ENCODE data around the gene CAMK2D. TPM values are rescaled to one million over a fixed set of nuclear protein-coding genes. Genes with fewer than 3 reads are reported as not detected.
"Not testable (repeated sequence)": the region's sequence is repeated elsewhere in the genome, so short reads cannot be mapped to it uniquely, and the experiment has no call there.

Gene CAMK2D
- total RNA-seq, 1 experiment from 2014 or later = 19.9 TPM

DNA sequence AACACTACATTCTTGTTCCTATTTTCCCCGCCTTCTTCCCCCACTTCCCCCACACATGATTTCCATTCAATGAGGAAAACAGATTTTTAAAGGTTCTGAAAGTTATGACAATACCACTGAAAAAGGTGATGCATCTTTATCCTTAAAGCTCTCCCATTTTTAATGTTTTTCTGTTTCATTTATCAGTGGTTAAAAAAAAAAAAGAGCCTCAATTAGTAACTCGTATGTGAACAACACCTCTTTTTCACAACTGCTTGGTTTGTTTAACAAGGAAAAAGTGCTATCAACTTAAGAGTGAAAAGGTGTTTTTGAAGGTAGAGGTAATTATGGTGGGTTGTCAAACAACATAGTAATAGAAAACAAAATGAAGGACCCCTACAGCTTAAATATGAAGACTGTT is 8.2 kb upstream of the CAMK2D start:
- no peak for DNase-seq
- H3K9me3 ChIP-seq = no peaks in the 10 kb centered on the region
- no peak overlapping the region for H3K4me3 ChIP-seq
- H3K27me3 ChIP-seq = no peaks in the 10 kb centered on the region
- no peaks in the 10 kb centered on the region for H3K36me3 ChIP-seq

DNA sequence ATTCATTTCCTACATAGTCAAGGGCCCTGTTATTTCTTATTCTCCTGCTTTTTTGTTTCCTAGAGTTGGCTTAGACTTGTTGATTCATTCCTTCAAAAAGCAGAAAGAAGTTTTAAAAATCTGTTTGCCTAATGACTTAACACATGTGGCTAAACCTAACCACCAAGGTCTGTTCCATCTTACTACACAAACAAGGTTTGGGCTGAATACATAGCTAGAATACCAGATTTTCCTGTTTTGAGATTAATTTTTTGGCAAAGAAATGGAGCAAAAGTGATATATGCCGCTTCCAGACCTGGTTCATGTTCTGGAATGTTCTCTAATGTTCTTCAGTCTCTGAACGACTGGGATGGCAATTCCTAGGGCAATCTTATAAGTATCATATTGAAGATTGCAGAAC is 7.4 kb upstream of the CAMK2D start:
- H3K36me3 ChIP-seq = no peaks in the 10 kb centered on the region
- H3K9me3 ChIP-seq = no peaks in the 10 kb centered on the region
- DNase-seq = no peak
- H3K27me3 ChIP-seq = no peaks in the 10 kb centered on the region
- no peak overlapping the region for H3K4me3 ChIP-seq

DNA sequence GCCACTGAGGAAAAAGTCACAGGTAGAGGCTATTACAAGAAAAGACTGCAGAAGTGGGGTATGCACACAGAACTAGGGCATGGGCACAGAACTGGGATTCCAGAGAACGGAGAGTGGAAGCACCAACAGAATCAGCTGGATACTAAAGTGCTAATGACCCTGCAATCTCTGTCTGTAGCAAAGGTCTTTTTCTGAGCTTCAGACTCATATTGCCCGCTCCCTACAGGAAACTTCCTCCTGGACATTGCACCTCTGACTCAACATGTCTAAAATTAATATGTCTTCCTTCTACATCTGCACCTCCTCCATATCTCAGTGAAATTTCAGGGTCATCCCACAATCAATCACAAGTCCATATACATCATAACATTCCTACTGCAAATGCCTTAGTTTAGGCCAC is 5.3 kb upstream of the CAMK2D start:
- no peaks in the 10 kb centered on the region for H3K27me3 ChIP-seq
- no peak overlapping the region for H3K4me3 ChIP-seq
- no peaks in the 10 kb centered on the region for H3K9me3 ChIP-seq
- no peaks in the 10 kb centered on the region for H3K36me3 ChIP-seq
- DNase-seq = no peak

DNA sequence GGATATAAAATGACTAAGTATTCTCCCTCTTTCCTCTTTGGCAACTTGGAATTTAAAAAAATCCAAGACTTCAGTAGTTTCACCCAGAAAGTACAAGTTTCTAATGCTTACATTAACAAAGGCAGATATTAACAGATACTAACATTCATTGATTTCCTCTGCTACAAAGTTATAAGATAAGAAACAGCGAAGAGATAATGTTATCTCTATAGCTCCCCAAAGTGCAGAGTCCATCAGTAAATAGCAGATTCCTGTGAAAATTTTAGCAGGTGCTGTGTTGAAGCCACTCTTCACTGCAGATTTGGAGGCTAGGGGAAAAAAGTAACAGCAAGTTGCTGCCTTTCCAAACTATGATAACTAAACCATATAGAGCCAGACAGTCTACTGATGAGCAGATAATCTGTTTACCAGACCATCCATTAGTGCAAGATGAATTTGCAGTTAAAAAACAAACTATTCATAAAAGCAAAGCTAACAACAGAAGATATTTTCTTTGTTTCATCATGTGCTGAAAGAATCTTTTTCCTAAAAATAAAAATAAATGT is 3.3 kb upstream of the CAMK2D start:
- no peaks in the 10 kb centered on the region for H3K9me3 ChIP-seq
- no peak for DNase-seq
- H3K4me3 ChIP-seq = no peak overlapping the region
- no peaks in the 10 kb centered on the region for H3K27me3 ChIP-seq
- no peaks in the 10 kb centered on the region for H3K36me3 ChIP-seq

DNA sequence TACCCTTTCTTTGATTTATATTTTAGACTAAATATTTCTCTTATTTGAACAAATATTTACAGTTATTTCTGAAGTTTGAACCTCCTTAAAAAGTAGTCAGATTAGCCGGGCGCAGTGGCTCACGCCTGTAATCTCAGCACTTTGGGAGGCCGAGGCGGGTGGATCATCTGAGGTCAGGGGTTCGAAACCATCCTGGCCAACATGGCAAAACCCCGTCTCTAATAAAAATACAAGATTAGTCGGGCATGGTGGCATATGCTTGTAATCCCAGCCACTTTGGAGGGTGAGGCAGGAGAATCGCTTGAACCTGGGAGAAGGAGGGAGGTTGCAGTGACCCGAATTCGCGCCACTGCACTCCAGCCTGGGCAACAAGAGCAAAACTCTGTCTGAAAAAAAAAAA is 2.4 kb upstream of the CAMK2D start:
- H3K9me3 ChIP-seq, H3K4me3 ChIP-seq: not testable (repeated sequence)

DNA sequence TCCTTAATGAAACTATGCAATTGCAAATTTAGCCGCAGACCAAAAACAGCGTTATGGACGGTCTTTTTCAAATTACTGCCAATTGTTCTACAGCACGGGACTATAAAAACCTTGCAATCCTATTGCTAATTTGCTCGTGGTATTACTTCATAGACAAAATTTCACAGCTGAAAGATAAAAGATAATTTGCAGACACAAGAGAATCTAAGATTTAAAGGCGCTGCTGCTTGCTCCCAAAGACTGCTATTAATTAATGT is 1.4 kb upstream of the CAMK2D start:
- H3K36me3 ChIP-seq = no peaks in the 10 kb centered on the region
- no peaks in the 10 kb centered on the region for H3K27me3 ChIP-seq
- H3K9me3 ChIP-seq = no peaks in the 10 kb centered on the region
- peak overlapping the region; percentile 56 for H3K4me3 ChIP-seq
- DNase-seq = no peak

More for the DNA sequence above, 2.4 kb upstream of the CAMK2D start:
- DNase-seq, H3K27me3 ChIP-seq, H3K36me3 ChIP-seq: not testable (repeated sequence)

DNA sequence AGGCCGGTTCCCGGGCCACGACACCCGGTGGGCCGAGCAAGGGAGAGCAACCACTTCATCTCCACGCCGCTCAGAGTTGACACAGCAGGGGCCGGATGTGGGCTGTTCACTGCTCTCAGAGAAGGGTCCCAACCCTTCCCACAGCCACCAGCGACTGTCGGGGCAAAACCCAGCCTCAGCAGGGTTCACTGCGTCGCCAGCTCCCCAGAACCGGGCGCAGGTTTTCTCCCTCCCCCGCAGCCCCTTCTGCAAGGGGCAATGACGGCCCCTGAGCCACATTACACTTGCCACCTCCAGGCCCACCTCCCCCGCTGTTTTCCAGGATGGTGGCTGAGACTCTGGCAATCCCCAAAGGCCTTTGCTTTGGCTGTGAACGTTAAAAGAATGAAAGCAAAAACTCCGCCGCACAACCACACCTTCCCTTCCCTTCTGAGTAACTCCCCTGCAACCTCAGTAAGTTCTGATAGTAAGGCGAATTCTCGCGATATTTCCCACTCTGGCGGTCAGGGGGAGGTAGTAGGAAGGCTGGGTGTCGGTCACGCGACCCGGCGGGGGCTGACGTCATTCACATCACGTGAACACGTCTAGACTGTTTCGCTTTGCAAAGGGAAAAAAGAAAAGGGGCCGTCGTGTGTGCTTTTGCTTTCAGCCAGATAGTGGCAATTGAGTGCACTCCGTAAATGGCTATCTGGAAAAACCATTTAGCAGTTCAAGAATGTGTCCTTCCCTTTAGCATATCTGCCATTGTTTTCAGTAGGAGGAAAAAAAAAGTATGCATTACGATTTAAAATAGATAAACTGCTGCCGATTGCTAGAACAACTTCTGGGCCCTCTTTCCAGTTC is 869 bp upstream of the CAMK2D start:
- Histone ChIP-seq H3K27me3 (no peaks in the 10 kb centered on the region), H3K36me3 (peaks cover 5% of the 10 kb centered on the region; the same call in 1 of the 2 replicates), H3K4me3 (peak overlapping the region; percentile 56), H3K9me3 (no peaks in the 10 kb centered on the region)
- peak; percentile 97 for DNase-seq

DNA sequence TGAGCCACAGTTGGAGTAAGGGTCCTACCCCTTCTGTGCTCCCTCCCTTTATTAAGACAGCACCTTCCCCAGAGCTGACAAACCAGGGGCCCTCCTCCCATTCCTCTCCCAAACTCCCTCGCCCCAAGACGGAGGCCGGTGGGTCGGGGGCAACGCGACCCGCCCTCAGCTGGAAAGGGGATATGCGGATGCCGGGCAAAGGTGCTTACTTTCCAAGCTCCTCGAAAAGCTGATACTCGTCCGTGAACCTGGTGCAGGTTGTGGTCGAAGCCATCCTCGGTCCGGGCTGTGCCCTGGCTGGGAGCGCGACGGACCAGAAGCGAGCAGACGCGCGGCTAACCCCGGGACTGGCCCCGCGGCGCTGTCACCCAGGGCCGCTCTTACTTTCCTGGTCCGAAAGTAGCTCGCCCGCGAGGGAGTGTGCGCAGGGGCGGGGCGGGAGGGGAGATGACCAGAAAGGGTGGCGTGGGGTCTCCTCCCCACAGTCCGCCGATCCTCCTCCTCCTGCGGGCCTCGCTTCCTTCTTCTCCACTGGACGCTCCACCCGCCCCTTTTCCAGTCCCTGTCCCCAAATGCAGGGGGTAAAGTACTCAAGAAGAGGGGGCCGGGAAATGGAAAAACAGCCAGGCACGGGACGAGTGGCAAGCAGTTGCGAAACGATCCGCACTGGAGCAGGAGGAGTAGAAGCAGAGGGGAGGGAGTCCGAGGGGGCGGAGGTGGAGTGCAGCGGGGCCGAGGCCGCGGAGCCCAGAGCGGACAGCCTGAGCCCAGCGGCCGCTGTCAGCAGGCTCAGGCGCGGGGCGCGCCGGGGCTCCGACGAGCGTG is 531 bp downstream of the CAMK2D start:
- Histone ChIP-seq H3K4me3 (peak overlapping the region; percentile 56), H3K36me3 (peaks cover 15% of the 10 kb centered on the region; the same call in 1 of the 2 replicates), H3K9me3 (no peaks in the 10 kb centered on the region), H3K27me3 (no peaks in the 10 kb centered on the region)
- DNase-seq = peak; percentile 72

DNA sequence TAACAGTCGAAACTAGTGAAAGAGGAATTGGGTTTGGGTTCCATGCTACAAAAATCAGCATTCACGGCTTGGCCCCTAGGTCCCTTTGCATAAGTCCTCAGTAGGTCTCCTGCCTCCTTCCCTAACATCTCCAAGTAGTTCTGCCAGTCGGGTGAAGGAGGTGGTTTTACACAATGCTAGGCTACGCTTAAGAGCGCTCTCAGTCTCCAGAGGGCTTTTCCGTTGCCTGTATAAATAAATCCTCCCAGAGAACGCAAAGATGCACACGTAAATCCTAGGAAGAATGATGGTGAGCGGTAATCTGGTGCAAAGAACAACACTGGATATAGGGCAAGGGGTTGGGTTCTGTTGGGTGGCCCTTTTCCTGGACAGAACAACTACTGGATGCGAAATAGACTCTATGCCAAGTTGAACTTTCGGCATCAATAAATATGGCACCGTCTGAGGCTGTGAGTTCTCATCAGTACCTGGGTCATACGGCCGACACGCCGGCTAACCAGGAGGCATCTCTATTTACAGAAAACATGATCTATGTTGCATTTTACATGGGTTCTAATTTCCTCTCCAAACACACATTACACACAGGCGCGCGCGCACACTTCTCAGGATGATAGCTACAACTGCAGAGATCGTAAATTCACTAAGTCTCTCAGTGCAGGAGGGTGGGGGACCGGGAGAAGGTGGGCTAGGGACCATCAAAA is 1.3 kb downstream of the CAMK2D start:
- peak overlapping the region; percentile 56 for H3K4me3 ChIP-seq

DNA sequence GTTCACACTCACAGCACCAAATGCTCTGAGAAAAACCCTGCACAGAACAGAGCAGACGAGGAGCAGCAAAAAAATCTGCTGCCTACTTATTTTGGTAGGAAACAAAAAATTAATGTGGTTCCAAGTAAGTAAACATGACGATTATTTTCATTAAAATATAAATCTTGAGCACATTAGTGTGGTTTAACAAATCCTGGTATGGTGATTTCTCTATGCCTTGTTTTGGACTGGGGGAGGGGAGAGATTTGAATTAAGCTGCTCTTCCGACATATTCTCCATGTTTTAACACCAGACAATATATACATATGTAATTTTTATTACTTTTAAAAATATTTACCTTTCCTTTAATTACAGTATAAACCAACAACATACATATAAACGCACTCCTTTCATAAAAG is 1.8 kb downstream of the CAMK2D start:
- H3K27me3 ChIP-seq = no peaks in the 10 kb centered on the region
- peak overlapping the region; percentile 56 for H3K4me3 ChIP-seq
- DNase-seq = no peak
- peaks cover 22% of the 10 kb centered on the region; the same call in 1 of the 2 replicates for H3K36me3 ChIP-seq
- H3K9me3 ChIP-seq = no peaks in the 10 kb centered on the region

More for the DNA sequence above, 1.3 kb downstream of the CAMK2D start:
- H3K27me3 ChIP-seq = no peaks in the 10 kb centered on the region
- H3K36me3 ChIP-seq = peaks cover 18% of the 10 kb centered on the region; the same call in 1 of the 2 replicates
- no peaks in the 10 kb centered on the region for H3K9me3 ChIP-seq
- peak; percentile 11 for DNase-seq

DNA sequence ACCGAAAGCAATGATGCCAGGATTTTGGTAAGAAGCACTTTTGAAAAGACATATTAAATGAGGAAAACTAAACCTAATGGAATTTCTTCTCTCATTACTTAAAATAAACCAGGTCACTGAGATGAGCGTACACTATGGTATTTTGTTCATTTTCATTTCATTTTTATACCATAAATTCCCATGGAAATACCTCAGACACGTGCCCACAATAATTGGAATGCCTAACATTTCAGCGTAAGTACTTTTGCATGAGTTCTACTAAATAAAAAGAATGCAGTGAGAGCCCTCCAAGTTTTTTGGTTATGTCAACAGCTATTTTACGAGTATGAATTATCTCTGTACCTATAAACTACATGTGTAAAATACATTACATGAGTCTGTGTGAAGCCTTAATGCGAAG is 3.2 kb downstream of the CAMK2D start:
- Histone ChIP-seq H3K9me3 (no peaks in the 10 kb centered on the region), H3K27me3 (no peaks in the 10 kb centered on the region), H3K36me3 (peaks cover 29% of the 10 kb centered on the region; the same call in 1 of the 2 replicates), H3K4me3 (peak overlapping the region; percentile 56)
- no peak for DNase-seq

DNA sequence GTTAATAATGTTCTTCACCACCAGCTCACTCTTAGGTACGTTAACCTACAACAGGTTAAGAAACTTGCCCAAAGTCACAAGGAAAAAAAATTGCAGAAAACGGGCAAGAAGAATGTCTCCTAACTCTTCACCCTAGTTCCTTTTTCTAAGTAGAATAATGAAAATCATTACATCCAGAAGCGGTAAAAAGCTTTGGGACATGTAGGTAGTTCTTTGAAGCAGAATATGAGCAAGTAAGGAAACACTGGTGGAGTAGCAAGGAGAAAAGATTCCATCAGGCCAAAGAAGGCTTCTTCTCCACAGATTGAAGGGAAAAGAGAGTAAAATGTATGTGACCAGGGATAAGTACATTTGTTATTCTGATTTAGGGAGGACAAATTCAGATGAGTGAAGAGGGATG is 4.1 kb downstream of the CAMK2D start:
- H3K9me3 ChIP-seq = no peaks in the 10 kb centered on the region
- no peak overlapping the region for H3K4me3 ChIP-seq
- H3K36me3 ChIP-seq = peaks cover 29% of the 10 kb centered on the region; the same call in 1 of the 2 replicates
- H3K27me3 ChIP-seq = no peaks in the 10 kb centered on the region
- no peak for DNase-seq

DNA sequence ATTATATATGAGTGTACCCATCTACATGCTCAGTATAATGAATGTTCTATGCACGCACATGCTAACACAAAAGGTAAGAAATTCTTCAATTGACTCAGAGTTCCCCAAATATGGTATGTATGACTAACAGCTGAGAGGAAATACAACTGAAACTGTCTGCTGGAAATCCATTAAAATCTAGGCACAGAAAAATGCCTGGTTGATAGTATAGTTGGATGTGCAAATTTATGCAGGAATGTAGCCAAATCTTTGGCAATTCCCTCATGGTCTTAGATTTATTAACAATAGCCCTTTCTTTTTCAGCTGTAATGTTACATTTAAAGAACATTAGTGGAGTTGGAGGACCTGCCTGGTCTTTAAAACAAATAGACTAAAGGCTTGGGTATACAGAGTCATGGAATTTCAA is 5.5 kb downstream of the CAMK2D start:
- Histone ChIP-seq H3K4me3 (no peak overlapping the region), H3K9me3 (no peaks in the 10 kb centered on the region), H3K27me3 (no peaks in the 10 kb centered on the region), H3K36me3 (peaks cover 29% of the 10 kb centered on the region; the same call in 1 of the 2 replicates)
- DNase-seq = no peak

DNA sequence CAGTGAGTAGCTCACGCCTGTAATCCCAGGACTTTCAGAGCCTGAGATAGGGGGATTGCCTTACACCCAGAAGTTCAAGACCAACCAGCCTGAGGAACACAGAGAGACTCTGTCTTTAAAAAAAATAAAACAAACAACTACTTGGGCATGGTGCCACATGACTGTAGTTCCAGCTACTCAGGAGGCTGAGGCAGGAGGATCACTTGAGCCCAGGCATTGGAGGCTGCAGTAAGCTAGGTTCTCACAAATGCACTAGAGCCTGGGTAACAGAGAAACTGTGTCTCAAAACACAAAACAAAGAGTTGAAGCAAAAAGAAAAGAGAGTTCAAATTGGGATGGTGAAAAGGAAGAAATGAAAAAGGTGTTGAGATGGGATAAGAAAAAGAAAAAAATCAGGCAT is 10.8 kb downstream of the CAMK2D start:
- DNase-seq = no peak
- peaks cover 17% of the 10 kb centered on the region; the same call in 1 of the 2 replicates for H3K36me3 ChIP-seq
- H3K4me3 ChIP-seq = no peak overlapping the region
- no peaks in the 10 kb centered on the region for H3K27me3 ChIP-seq
- no peaks in the 10 kb centered on the region for H3K9me3 ChIP-seq

DNA sequence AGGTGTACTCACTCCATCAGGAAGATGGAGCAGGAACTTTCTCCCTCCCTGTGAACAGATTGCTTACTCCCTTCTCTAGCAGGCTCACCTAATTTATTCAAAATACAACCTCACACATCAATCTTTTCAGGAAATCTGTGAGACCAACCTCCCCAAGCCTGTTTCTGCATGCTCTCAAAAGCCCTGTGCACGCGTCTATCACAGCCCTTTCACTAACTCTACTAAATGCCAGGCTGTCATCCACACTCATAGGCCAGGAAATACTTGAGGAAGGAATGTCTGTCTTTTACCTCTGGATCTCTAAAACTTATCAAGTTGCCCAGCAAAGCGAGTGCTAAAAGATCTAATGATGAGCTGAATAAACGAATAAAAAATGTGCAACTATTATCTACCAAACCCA is 11.2 kb downstream of the CAMK2D start:
- H3K27me3 ChIP-seq = no peaks in the 10 kb centered on the region
- no peak for DNase-seq
- H3K4me3 ChIP-seq = no peak overlapping the region
- H3K9me3 ChIP-seq = no peaks in the 10 kb centered on the region
- peaks cover 15% of the 10 kb centered on the region; the same call in 1 of the 2 replicates for H3K36me3 ChIP-seq

DNA sequence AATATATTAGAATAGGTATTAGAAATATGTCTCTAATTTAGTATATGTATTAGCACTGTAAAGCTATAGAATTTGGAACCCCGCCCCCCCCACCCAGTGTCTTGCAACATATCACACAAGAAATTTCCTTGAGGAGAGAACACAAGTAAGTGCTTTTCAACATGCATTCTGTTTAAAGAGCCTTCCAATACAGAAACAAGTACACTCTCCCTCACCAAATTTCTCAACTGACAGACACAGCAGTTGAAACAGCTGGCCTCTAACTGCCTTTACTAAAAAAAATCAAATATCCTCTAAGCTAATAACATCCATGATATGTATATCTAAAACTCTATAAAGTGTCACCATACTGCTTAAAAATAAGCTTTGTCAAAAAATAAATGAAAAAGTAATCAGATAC is 12.4 kb downstream of the CAMK2D start:
- H3K27me3 ChIP-seq = no peaks in the 10 kb centered on the region
- no peaks in the 10 kb centered on the region for H3K9me3 ChIP-seq
- DNase-seq = no peak
- peaks cover 5% of the 10 kb centered on the region; the same call in 1 of the 2 replicates for H3K36me3 ChIP-seq
- no peak overlapping the region for H3K4me3 ChIP-seq

DNA sequence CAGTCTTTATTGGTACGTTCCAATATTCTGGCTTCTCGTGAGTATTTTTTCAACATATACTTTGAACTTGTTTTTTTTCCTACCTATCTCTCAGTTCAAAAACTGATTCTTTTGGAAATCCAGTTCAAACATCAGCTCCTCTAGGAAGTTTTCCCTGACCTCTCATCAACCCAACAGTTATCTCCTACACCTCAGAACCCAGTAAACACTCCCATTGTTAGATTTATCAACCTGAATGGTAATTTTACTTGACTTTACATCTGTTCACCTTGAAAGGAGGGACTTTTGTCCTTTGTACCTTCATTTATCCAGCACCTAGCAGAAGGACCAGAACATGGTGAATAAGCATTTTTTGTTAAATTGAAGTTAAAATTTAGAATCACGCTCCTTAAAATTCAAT is 13.6 kb downstream of the CAMK2D start:
- peaks cover 3% of the 10 kb centered on the region; the same call in 1 of the 2 replicates for H3K36me3 ChIP-seq
- H3K27me3 ChIP-seq = no peaks in the 10 kb centered on the region
- DNase-seq = no peak
- H3K4me3 ChIP-seq = no peak overlapping the region
- H3K9me3 ChIP-seq = no peaks in the 10 kb centered on the region
